ENCODE measurements around the gene ZNF423.

DNA sequence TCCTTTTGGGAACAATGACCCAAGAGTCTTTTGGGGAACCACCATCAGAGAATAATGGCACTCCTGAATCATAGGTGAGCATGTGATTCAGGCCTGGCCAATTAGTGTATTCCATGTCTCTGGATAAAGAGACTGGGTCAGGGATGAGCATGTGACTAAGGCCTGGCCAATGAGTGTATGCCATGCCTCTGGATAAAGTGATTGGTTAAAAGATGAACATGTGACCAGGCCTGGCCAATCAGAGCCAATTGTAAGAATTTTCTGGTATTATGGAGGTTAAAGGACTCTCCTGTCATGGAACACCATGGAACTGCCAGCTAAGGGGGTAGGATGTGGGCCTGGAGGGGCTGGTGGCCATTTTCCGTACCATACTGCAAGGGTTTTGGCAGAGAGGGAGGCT is 288.0 kb downstream of the ZNF423 start:
- TF ChIP-seq, protein P1, sequence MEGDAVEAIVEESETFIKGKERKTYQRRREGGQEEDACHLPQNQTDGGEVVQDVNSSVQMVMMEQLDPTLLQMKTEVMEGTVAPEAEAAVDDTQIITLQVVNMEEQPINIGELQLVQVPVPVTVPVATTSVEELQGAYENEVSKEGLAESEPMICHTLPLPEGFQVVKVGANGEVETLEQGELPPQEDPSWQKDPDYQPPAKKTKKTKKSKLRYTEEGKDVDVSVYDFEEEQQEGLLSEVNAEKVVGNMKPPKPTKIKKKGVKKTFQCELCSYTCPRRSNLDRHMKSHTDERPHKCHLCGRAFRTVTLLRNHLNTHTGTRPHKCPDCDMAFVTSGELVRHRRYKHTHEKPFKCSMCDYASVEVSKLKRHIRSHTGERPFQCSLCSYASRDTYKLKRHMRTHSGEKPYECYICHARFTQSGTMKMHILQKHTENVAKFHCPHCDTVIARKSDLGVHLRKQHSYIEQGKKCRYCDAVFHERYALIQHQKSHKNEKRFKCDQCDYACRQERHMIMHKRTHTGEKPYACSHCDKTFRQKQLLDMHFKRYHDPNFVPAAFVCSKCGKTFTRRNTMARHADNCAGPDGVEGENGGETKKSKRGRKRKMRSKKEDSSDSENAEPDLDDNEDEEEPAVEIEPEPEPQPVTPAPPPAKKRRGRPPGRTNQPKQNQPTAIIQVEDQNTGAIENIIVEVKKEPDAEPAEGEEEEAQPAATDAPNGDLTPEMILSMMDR (IDR thresholded peaks at IDR 0.05): no peak
- TF ChIP-seq EP300 (IDR thresholded peaks at IDR 0.05) (no peak), POLR2AphosphoS5 (IDR thresholded peaks at IDR 0.05) (no peak)
